ENCODE measurements around the gene ZNF701. TPM values are rescaled to one million over a fixed set of nuclear protein-coding genes. Genes with fewer than 3 reads are reported as not detected.

Gene ZNF701
- 10 to 100 TPM in 1 of 4 donors, 1 to 10 TPM in 3; 4.5 to 10.3 (median 7.9) TPM for total RNA-seq
- polyA plus RNA-seq, result 10 to 100 TPM in 1 of 3 donors, 1 to 10 TPM in 2; 2.0 to 10.5 (median 3.6) TPM
- long read RNA-seq, donor 1, partial matches to known transcripts, result 0 of 1 reads
- long read RNA-seq, donor 1, other reads (novel, unspliced or antisense), result 1 of 1 reads
- long read RNA-seq, donor 2, partial matches to known transcripts, result 0 of 10 reads
- long read RNA-seq, donor 2, other reads (novel, unspliced or antisense), result 6 of 10 reads

- peak; percentile 95 to 97 for DNase-seq
- TF ChIP-seq CTCF (IDR thresholded peaks at IDR 0.05), result peak; percentile 32
- Histone ChIP-seq H3K9me3 (peaks cover 10% of the 10 kb centered on the region), H3K4me3 (peak within 1 kb of the TSS; percentile 87), H3K27ac (peak within 1 kb of the TSS; percentile 78), H3K4me1 (no peaks in the 10 kb centered on the region), H3K27me3 (ENCODE audit: insufficient read depth in 3 of 3, low read length in 2 of 3) (no peaks in the 10 kb centered on the region), H3K36me3 (ENCODE audit: insufficient read depth in 1 of 2, low read depth in 1 of 2) (peaks cover 0 to 35% of the 10 kb centered on the region in 2 donors)
- WGBS, 3 donors, result 0% methylated on average over 57 of the region's 57 CpGs
- ATAC-seq, result peak; percentile 100
- intact Hi-C loops (cut with DNase I), result loop anchor here in 1 of 2 donors (5.0 kb wide), 1 partner anchor 33 kb away; no protein-coding TSS in a partner anchor
Observed at GRCh38 chr19:52570000-52570861, at the start of gene ZNF701. Gene ZNF701 (plus strand): TSS chr19:52570287. CDS start chr19:52574148, 3,861 bp downstream.

GRCh38 chr19:52522551-52522950 is 47.5 kb upstream of the ZNF701 start:
- no peak for TF ChIP-seq CTCF (IDR thresholded peaks at IDR 0.05)
- DNase-seq (no peak), ATAC-seq (no peak)
- intact Hi-C loops (cut with DNase I), result no loop called here
- 80 to 84% (median 84%) methylated on average over 11 to 14 of the region's 14 CpGs for WGBS, 3 donors
- Histone ChIP-seq H3K36me3 (ENCODE audit: insufficient read depth in 1 of 2, low read depth in 1 of 2) (no peaks in the 10 kb centered on the region), H3K9me3 (peaks cover 4% of the 10 kb centered on the region), H3K27me3 (ENCODE audit: insufficient read depth in 3 of 3, low read length in 2 of 3) (peaks cover 0 to 3% (median 0%) of the 10 kb centered on the region in 3 donors), H3K4me3 (no peak overlapping the region), H3K4me1 (no peaks in the 10 kb centered on the region), H3K27ac (no peak overlapping the region)

- Histone ChIP-seq H3K4me3 (no peak overlapping the region), H3K9me3 (peaks cover 4% of the 10 kb centered on the region), H3K36me3 (ENCODE audit: insufficient read depth in 1 of 2, low read depth in 1 of 2) (no peaks in the 10 kb centered on the region), H3K4me1 (peaks cover 6% of the 10 kb centered on the region), H3K27me3 (ENCODE audit: insufficient read depth in 3 of 3, low read length in 2 of 3) (peaks cover 0 to 3% (median 0%) of the 10 kb centered on the region in 3 donors), H3K27ac (no peak overlapping the region)
- intact Hi-C loops (cut with DNase I), result no loop called here
- WGBS, 3 donors, result 86 to 92% (median 89%) methylated on average over 20 of the region's 20 CpGs
- no peak for TF ChIP-seq CTCF (IDR thresholded peaks at IDR 0.05)
- ATAC-seq (no peak), DNase-seq (no peak)
Observed at GRCh38 chr19:52524086-52524485, 46.0 kb upstream of the ZNF701 start.

- peak; percentile 99 for ATAC-seq
- peak; percentile 63 for TF ChIP-seq CTCF (IDR thresholded peaks at IDR 0.05)
- H3K4me3 ChIP-seq, result peak within 1 kb of the TSS; percentile 84
- H3K36me3 ChIP-seq (ENCODE audit: insufficient read depth in 1 of 2, low read depth in 1 of 2), result no peaks in the 10 kb centered on the region
- H3K4me1 ChIP-seq, result peaks cover 6% of the 10 kb centered on the region
- no peaks in the 10 kb centered on the region for H3K27me3 ChIP-seq (ENCODE audit: insufficient read depth in 3 of 3, low read length in 2 of 3)
- peak within 1 kb of the TSS; percentile 92 for H3K27ac ChIP-seq
- 0 to 1% (median 0%) methylated on average over 41 to 54 of the region's 54 CpGs for WGBS, 3 donors
- H3K9me3 ChIP-seq, result no peaks in the 10 kb centered on the region
- peak; percentile 98 for DNase-seq
- intact Hi-C loops (cut with DNase I), result no loop called here
Observed at GRCh38 chr19:52527134-52527955, 42.7 kb upstream of the ZNF701 start, which contains the start of gene ZNF808. Gene ZNF808 (plus strand): TSS chr19:52527668. CDS start chr19:52543285, 15,617 bp downstream.
